GM21737 (cell line): ENCODE results near the gene RANBP9.

Experiments used
- ATAC-seq: cut with Tn5 transposase; IDR thresholded peaks from one replicate; pipeline ENCODE4 v1.9.1; 2021; ENCODE audit warnings: mild to moderate bottlenecking, moderate library complexity; ENCODE audit not compliant: unreplicated experiment

The RANBP9 gene

GRCh38 chr6:13604546-13605416, 106.9 kb downstream of the RANBP9 start:
- no peak for ATAC-seq

DNA sequence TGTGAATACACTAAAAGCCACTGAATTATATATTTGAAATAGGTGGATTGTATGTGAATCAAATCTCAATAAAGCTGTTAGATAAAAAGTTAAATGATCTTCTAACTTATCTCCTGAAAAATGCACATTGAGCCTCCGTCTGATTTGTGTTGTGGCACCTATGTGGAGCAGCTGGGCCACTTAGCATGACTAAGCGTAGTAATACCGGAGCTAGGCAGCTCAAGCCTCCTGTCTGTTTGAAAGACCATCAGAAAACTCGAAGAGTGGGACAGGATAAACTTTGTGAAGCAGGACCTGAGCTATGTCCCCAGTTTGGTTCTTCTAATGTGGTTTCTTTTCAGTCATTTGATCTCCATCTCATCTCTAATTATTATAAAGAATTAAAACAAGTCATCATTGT, 107.5 kb downstream of the RANBP9 start:
- ATAC-seq = no peak

DNA sequence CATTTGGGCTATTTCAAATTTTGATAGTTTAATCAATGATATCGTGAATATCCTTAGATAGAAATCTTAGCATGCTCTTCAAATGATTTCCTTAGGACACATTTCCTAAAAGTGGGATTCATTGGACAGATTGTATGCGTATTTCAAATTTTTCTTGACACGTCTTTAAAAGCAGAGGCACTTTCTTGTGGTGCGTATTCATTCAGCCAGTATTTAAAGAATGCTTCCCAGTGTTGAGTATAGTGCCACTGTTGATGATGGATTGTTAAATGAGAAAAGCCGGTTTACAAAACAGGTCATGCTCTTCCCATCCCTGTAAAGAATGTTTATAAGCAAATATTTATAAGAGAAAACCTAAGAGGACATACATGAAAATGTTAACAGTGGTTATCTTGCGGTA, 111.6 kb downstream of the RANBP9 start:
- no peak for ATAC-seq

- no peak for ATAC-seq
These were observed 114.6 kb downstream of the RANBP9 start for GRCh38 chr6:13597073-13597472.

DNA sequence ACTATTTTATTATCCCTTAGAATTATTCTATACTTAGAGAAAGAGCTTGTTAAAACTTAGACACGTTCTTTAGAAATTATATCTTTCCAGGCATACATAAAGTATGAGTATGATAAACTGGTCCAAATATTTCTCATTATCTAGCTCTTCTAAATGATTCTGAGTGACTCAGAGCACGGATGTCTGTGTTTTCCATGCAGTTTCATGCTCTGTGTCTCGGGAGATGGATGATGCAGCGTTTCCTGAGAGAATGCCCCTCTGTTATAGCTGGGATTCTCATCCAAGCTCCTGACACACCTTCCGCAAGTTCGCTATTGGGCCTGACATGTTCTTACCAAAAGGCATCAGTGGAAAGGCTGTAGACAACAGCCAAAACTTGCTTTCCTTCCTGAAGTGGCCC, 117.9 kb downstream of the RANBP9 start:
- no peak for ATAC-seq

- ATAC-seq = no peak
These were observed 118.5 kb downstream of the RANBP9 start for GRCh38 chr6:13593103-13593502.

- ATAC-seq = no peak
These were observed 120.3 kb downstream of the RANBP9 start for GRCh38 chr6:13591205-13591921.

DNA sequence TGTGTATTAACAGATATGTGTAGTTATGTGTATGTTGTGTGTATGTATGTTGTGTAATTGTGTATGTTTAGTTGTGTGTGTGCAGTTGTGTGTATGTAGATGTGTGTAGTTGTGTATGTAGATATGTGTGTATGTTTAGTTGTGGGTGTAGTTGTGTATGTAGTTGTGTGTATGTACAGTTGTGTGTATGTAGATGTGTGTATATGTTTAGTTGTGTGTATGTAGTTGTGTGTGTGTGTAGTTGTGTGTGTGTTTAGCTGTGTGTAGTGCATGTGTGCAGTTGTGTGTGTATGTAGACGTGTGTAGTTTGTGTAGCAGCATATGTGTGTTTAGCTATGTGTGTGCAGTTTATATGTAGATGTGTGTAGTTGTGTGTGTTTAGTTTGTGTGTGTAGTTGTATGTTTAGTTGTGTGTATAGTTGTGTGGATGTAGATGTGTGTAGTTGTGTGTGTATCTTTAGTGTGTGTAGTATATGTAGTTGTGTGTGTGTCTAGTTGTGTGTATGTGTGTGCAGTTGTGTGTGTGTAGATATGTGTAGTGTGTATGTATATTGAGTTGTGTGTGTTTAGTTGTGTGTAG, 121.0 kb downstream of the RANBP9 start:
- ATAC-seq = no peak

DNA sequence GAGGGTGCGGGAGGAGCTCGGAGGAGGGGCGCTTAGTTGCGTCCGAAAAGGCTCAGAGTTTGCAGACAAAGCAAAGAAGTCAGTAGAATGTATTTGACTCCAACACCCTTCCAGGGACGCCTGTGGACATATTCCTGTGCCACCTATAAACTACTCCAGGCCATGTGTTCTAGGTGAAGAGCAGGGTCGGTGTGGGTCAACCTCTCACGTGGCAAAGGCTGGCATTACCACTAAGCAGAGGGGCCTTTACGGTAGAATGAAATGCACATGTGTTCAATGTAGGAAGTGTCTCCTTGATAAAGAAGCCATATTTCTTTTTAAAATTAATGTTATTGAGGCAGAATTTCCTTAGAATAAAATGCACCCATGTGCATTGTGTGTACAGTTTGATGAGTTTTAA, 121.8 kb downstream of the RANBP9 start:
- no peak for ATAC-seq

DNA sequence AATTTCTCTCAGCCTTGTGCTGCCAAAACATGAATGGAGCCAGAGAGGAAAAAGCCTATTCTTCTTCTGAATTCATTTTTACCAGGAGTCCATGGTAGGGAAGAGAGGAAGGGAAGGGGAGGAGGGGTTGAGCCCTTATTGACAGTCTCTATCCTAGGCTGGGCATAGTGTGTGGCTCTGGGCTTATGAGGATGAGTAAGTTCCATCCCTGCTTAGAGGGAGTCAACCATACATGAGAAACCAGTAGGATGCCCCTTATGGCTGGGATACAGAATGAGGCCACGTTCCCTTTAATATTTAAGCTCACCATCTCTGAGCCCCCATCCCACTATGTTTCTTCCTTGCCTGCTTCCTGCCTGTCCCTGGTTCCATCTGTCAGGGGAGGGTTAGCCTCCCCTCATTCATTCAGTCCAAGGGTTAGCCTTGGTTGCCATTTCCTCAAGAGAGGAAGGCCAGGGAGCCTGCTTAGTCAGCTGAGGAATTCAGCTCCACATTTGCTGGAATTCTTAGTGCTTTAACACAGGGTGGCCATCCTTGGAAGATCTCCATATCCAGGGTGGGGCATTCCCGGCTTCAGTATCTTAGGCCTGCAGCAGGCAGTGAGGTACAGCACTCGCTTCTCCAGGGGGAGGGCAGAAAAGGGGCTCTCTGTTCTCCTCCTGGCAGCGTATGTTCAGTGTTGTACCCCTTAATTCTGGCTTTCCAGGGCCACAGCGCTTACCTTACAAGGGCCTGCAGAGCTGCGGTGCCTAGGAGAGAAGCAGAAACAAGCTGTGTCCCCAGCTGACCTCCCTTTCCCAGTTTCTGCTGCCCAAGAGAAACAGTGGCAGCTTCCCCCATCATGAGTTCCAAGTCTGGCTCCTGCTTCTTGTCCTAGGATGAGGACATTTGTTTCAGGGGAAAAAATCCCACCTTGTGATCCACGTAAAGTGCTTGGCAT, 124.8 kb downstream of the RANBP9 start:
- ATAC-seq = no peak

GRCh38 chr6:13581700-13582229, 129.9 kb downstream of the RANBP9 start:
- ATAC-seq = no peak

DNA sequence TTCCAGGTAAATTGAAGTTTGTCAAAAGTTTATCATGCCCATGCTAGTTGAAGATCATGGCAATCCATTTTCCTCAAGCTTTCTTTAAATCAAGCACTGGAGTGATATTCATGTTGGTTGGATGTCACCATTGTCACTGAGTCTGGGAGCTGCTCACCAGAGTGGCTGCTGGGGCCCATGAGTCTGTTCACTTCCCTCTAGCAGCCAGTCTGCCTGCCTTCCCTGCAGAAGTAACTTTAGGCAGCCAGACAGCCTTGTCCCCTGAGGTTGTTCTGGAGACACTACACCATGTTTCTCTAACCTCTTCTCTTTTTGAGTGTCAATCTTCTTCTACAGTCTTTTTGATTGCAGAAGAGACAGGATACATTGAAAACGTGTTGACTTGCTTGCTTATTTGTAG, 131.7 kb downstream of the RANBP9 start:
- no peak for ATAC-seq

DNA sequence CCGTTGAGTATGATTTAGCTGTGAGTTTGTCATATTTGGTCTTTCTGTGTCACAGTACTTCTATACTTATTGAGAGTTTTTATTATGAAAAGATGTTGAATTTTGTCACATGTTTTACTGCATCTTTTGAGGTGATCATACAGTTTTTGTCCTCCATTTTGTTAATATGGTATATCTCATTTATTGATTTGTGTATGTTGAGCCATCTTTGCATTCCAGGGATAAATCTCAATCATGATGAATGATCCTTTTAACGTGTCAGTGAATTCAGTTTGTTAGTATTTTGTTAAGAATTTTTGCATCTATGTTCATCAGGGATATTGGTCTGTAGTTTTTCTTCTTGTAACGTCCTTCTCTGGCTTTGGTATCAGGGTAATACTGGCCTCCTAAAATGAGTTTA, 133.7 kb downstream of the RANBP9 start:
- ATAC-seq = no peak

DNA sequence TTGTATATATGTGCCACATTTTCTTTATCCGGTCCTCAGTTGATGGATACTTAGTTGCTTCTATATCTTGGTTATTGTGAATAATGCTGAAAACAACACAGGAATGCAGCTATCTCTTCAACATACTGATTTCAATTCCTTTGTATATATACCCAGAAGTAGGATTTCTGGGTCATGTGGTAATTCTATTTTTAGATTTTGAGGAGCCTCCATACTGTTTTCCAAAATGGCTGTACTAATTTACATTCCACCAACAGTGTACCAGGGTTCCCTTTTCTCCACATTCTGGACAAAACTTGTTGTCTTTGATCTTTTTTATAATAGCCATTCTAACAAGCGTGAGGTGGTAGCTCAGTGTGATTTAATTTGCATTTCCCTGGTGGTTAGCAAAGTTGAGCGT, 135.6 kb downstream of the RANBP9 start:
- ATAC-seq = no peak

DNA sequence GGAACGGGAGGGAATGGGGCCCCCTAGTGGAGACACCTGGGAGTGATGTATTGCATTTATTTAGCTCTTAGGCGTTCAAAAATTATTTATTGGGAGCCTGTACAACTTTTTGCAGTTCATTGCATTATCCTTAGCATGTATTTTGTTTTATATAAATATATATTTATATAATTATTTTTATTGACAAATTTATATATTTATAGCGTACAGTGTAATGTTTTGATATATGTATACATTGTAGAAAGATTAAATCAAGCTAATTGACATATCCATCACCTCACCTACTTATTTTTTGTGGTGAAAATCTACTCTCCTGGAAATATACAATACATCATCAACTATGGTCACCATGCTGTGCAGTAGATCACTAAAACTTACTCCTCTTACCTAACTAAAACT, 136.3 kb downstream of the RANBP9 start:
- no peak for ATAC-seq

DNA sequence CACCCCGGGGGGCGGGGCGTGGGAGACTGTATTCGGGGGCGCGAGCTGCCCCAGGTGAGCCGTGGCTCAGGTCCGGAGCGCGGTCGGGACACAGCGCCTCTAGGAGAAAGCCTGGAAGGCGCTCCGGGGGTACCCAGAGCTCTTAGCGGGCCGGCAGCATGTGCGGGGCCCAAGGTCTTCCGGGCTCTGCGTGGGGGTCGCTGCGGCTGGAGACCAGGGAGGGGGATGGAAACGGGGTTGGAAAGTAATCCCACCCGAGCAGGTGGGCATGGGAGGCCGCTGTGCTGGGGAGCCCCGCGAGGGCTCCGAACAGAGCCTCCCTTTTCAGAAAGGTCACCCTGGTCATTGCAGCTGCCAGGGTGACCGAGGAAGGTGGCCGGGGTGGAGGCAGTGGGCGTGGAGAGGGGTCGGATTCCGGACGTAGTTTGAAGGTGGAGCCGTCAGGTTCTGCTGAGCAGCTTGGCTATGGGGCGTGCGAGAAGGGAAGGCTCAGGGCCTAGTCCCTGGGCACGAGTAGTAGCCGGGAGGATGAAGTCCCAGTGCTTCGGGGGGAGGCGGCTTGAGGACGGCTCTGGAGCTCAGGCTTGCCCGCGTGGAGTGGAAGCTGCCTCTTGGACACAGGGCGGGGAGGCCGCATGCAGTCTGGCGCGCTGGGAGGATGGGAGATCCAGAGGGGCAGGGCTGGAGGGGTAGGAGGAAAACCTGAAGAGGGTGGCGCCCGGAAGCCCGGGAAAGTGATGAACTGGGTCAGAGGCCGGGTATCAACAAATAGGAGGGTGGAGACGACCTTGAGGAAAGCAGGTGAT, 136.9 kb downstream of the RANBP9 start, which contains the start of gene SIRT5:
SIRT5 (plus strand) TSS at position 31 of the 806 bp plus-strand sequence. CDS start 9,510 bp downstream, outside the sequence.
- peak; percentile 56 for ATAC-seq

GRCh38 chr6:13574149-13574570, 137.5 kb downstream of the RANBP9 start:
- peak; percentile 83 for ATAC-seq

- no peak for ATAC-seq
These were observed 137.9 kb downstream of the RANBP9 start for GRCh38 chr6:13573669-13574110.

- no peak for ATAC-seq
These were observed 138.5 kb downstream of the RANBP9 start for GRCh38 chr6:13572951-13573654.
